Measurements from ENCODE around the gene MRPS12. TPM values are rescaled to one million over a fixed set of nuclear protein-coding genes. Genes with fewer than 3 reads are reported as not detected.

The MRPS12 gene
- total RNA-seq, 1 donor from 2014 or later, result 30.7 TPM

- Mint-ChIP-seq H3K27ac (ENCODE audit: unreplicated experiment) (no peak overlapping the region), H3K4me3 (ENCODE audit: unreplicated experiment) (no peak overlapping the region), H3K36me3 (ENCODE audit: unreplicated experiment) (peaks cover 8% of the 10 kb centered on the region), H3K27me3 (ENCODE audit: unreplicated experiment) (no peaks in the 10 kb centered on the region), H3K9me3 (ENCODE audit: unreplicated experiment) (no peaks in the 10 kb centered on the region), H3K4me1 (ENCODE audit: unreplicated experiment) (no peaks in the 10 kb centered on the region)
- DNase-seq (ENCODE audit: extremely low spot score, unreplicated experiment), result no peak
- TF ChIP-seq CTCF (IDR thresholded peaks at IDR 0.05), result no peak
These were observed 20.3 kb upstream of the MRPS12 start for GRCh38 chr19:38910488-38910887.

GRCh38 chr19:38911388-38912001 is 19.2 kb upstream of the MRPS12 start:
- no peak overlapping the region for H3K4me3 Mint-ChIP-seq (ENCODE audit: unreplicated experiment)
- H3K27me3 Mint-ChIP-seq (ENCODE audit: unreplicated experiment), result no peaks in the 10 kb centered on the region
- H3K27ac Mint-ChIP-seq (ENCODE audit: unreplicated experiment), result no peak overlapping the region
- H3K9me3 Mint-ChIP-seq (ENCODE audit: unreplicated experiment), result no peaks in the 10 kb centered on the region
- no peak for TF ChIP-seq CTCF (IDR thresholded peaks at IDR 0.05)
- peaks cover 8% of the 10 kb centered on the region for H3K36me3 Mint-ChIP-seq (ENCODE audit: unreplicated experiment)
- H3K4me1 Mint-ChIP-seq (ENCODE audit: unreplicated experiment), result no peaks in the 10 kb centered on the region
- DNase-seq (ENCODE audit: extremely low spot score, unreplicated experiment), result no peak

GRCh38 chr19:38912600-38913514 is 17.9 kb upstream of the MRPS12 start:
- peaks cover 1% of the 10 kb centered on the region for H3K36me3 Mint-ChIP-seq (ENCODE audit: unreplicated experiment)
- no peak for DNase-seq (ENCODE audit: extremely low spot score, unreplicated experiment)

GRCh38 chr19:38913958-38914357 is 16.8 kb upstream of the MRPS12 start:
- Mint-ChIP-seq H3K27ac (ENCODE audit: unreplicated experiment) (no peak overlapping the region), H3K4me1 (ENCODE audit: unreplicated experiment) (no peaks in the 10 kb centered on the region), H3K4me3 (ENCODE audit: unreplicated experiment) (no peak overlapping the region), H3K36me3 (ENCODE audit: unreplicated experiment) (no peaks in the 10 kb centered on the region), H3K9me3 (ENCODE audit: unreplicated experiment) (no peaks in the 10 kb centered on the region), H3K27me3 (ENCODE audit: unreplicated experiment) (no peaks in the 10 kb centered on the region)
- DNase-seq (ENCODE audit: extremely low spot score, unreplicated experiment), result no peak
- TF ChIP-seq CTCF (IDR thresholded peaks at IDR 0.05), result no peak

More at GRCh38 chr19:38912600-38913514, 17.9 kb upstream of the MRPS12 start:
- no peak for TF ChIP-seq CTCF (IDR thresholded peaks at IDR 0.05)
- Mint-ChIP-seq H3K4me3 (ENCODE audit: unreplicated experiment) (no peak overlapping the region), H3K4me1 (ENCODE audit: unreplicated experiment) (no peaks in the 10 kb centered on the region), H3K27ac (ENCODE audit: unreplicated experiment) (no peak overlapping the region), H3K9me3 (ENCODE audit: unreplicated experiment) (no peaks in the 10 kb centered on the region), H3K27me3 (ENCODE audit: unreplicated experiment) (no peaks in the 10 kb centered on the region)
